ENCODE results near the gene MST1.

MST1 gene

DNA sequence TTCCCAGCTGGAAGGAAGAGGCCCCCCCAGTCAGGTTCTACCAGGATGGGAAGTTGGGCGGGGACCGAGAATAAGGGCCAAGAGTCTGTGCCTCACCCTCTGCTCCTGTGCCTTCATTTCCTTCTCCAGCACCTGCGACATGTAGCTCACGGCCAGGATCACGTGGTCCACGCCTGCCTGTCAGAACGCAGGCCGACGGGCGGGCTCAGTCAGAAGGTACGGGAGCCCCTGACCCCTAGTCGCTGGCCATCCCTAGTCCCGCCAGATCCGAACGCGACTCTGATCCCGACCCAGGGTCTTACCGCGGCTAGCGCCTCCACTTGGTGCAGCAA is 34.0 kb upstream of the MST1 start:
- DNase-seq (ENCODE audit: extremely low spot score), result peak; percentile 60
- ChIA-PET POLR2A (interaction anchor here (0.8 to 1.0 kb wide), 2 partner anchors 10 to 79 kb away, joined by 3 to 4 read pairs; no protein-coding TSS in a partner anchor), CTCF (interaction anchor here (1.3 to 1.5 kb wide), 4 partner anchors 20 to 183 kb away, joined by 3 read pairs; partner anchors contain the start of gene INKA1)
- TF ChIP-seq, protein P1, sequence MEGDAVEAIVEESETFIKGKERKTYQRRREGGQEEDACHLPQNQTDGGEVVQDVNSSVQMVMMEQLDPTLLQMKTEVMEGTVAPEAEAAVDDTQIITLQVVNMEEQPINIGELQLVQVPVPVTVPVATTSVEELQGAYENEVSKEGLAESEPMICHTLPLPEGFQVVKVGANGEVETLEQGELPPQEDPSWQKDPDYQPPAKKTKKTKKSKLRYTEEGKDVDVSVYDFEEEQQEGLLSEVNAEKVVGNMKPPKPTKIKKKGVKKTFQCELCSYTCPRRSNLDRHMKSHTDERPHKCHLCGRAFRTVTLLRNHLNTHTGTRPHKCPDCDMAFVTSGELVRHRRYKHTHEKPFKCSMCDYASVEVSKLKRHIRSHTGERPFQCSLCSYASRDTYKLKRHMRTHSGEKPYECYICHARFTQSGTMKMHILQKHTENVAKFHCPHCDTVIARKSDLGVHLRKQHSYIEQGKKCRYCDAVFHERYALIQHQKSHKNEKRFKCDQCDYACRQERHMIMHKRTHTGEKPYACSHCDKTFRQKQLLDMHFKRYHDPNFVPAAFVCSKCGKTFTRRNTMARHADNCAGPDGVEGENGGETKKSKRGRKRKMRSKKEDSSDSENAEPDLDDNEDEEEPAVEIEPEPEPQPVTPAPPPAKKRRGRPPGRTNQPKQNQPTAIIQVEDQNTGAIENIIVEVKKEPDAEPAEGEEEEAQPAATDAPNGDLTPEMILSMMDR (IDR thresholded peaks at IDR 0.05; ENCODE audit: control extremely low read depth, extremely low read depth, low read depth, missing control alignments), result no peak

DNA sequence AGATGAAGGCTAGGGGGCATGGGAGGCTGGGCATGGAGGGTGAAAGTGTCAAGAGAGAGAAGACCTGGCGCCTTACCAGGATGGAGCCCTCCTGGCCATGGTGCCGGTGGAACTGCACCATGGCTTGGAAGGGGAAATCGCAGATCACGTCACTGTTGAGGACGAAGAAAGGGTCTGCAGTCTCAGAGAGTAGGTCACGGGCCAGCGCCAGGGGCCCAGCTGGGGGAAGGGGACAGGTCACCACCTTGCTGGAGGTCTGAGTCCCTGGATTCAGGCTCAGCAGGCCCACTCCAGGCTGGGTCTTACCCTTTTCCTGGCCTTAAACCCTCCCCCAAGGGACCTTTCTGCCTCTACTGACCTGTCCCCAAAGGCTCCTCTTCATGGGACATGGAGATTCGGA is 33.6 kb upstream of the MST1 start:
- DNase-seq (ENCODE audit: extremely low spot score), result no peak
- ChIA-PET CTCF (interaction anchor here (1.3 to 1.4 kb wide), 3 partner anchors 20 to 80 kb away, joined by 3 read pairs; partner anchors contain the start of gene INKA1), POLR2A (interaction anchor here (0.8 to 1.0 kb wide), 2 partner anchors 10 to 80 kb away, joined by 3 to 4 read pairs; no protein-coding TSS in a partner anchor)
- TF ChIP-seq, protein P1 (IDR thresholded peaks at IDR 0.05; ENCODE audit: control extremely low read depth, extremely low read depth, low read depth, missing control alignments), result no peak

DNA sequence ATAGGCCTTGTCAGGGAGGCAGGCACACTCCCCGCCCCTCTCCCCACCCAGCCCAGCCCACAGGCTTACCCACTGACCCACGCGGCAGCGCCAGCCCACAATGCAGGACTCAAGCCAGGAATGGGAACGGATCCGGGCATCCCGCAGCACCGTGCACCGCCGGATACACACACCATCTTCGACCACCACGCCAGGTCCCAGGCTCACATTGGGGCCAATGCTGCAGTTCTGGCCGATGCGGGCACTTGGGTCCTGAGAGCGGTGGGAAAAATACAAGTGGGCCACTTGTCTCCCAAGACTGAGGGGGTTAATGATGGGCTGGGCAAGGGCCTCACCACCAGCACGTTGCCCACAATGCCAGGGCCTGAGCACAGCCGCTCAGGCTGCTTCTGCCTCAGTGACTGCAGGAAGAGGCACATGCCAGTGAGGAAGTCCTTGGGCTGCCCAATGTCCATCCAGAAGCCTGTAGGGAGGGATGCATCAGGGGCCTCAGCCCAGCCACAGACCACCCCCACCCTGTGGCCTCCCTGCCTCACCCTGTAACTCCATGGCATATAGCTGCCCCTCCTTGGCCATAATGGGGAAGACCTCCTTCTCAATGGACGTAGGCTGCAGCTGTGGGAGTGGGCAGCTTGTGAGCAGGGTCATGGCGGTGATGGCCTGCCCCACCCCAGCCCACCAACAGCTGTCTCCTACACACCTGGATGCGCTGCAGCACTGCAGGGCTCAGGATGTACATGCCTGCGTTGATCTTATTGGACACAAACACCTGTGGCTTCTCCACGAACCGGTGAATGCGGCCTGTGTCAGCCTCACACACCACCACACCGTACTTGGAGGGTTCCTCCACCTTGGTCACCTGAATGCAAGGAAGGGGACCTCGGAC is 32.9 kb upstream of the MST1 start:
- no peak for DNase-seq (ENCODE audit: extremely low spot score)
- ChIA-PET CTCF (interaction anchor here (0.8 to 6.4 kb wide), 4 partner anchors 20 to 117 kb away, joined by 3 to 37 read pairs (median 3); partner anchors contain the start of gene INKA1), POLR2A (no interaction called here)
- TF ChIP-seq, protein P1 (IDR thresholded peaks at IDR 0.05; ENCODE audit: control extremely low read depth, extremely low read depth, low read depth, missing control alignments), result no peak

DNA sequence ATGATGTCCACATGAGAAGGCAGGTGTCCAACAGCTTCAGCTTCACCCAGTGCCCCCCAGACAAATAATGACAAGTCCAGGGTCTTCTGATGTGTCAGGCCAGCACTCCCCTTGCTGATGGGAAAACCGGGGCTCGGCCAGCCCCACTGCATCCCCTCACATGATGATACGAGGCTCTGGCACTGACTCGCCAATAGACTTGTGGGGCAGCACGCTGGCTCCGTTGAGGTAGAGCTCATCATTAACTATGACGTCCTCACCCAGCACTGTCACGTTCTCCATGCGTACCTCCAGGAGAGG is 32.3 kb upstream of the MST1 start:
- ChIA-PET CTCF (interaction anchor here (0.8 to 6.4 kb wide), 4 partner anchors 19 to 504 kb away, joined by 3 to 37 read pairs (median 8); no protein-coding TSS in a partner anchor), POLR2A (no interaction called here)
- no peak for DNase-seq (ENCODE audit: extremely low spot score)
- TF ChIP-seq, protein P1 (IDR thresholded peaks at IDR 0.05; ENCODE audit: control extremely low read depth, extremely low read depth, low read depth, missing control alignments), result no peak

DNA sequence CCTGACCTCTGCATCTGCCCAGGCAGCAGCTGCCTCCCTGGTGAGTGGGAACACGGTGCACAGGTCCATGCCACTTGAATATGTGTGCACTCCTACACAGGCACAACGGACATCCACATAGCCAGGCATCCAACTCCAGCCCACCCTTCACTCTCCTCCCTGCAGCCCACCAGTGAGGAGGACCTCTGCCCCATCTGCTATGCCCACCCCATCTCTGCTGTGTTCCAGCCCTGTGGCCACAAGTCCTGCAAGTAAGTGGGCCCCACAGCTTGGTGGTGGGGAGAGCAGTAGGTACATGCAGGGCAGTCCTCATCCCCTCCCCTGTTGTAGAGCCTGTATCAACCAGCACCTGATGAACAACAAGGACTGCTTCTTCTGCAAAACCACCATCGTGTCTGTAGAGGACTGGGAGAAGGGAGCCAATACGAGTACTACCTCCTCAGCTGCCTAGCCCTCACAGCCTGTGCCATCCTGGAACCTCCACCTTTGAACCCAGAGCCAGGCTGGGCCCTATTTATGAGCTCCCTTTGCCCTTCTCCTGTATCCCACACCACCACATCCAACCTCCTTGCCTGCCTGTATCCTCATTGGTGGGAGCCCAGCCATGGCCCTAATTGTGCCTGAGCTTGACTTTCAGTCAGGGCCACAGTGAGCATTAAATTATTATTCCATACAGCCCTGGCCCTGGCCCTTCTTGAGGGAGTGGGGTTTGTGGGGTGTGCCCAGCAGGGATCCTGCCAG is 31.8 kb upstream of the MST1 start:
- POLR2A ChIA-PET, result no interaction called here
- TF ChIP-seq, protein P1 (IDR thresholded peaks at IDR 0.05; ENCODE audit: control extremely low read depth, extremely low read depth, low read depth, missing control alignments), result no peak
- DNase-seq (ENCODE audit: extremely low spot score), result no peak
- CTCF ChIA-PET, result interaction anchor here (0.8 to 6.4 kb wide), 5 partner anchors 19 to 504 kb away, joined by 3 to 37 read pairs (median 3); no protein-coding TSS in a partner anchor

DNA sequence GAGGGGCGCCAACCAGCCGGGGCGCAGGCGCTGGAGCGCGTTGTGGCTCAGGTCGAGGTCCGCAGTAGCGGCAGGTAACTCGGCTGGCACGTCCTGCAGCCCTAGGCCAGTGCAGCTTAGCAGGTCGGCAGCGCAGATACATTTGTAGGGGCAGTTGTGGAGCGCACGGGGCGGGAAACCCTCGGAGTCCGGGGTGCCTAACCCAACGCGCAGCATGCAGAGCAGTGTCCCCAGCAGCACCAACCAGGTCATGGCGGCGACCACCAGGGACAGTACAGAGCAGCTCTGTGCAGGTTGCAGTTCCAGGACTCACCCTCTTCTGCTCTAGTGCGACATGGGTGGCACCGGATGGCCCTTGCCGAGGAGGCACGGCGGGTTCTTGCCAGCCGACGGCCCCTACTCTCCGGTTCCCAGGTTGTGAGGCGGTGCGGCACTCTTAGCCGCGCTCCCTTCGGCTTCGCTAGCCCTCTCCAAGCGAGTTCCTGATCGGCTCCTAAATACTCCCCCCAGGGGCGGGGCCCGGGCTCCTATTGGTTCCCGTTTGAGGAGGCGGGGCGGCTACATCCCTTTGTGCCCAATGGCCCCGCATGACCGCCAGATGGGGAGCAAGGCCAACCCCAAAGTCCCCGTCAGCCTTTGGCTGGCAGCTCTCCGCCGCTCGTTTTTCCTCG is 30.1 kb upstream of the MST1 start, which contains the start of gene AMIGO3:
Gene AMIGO3, minus strand, starts transcription at position 471 of the 671 bp plus-strand sequence. Its CDS starts 219 bp downstream, at position 252.
- TF ChIP-seq, protein P1 (IDR thresholded peaks at IDR 0.05; ENCODE audit: control extremely low read depth, extremely low read depth, low read depth, missing control alignments), result peak; percentile 49
- ChIA-PET CTCF (interaction anchor here (0.6 to 6.4 kb wide), 11 partner anchors 8 to 180 kb away, joined by 3 to 37 read pairs (median 4); partner anchors contain the start of gene INKA1), POLR2A (interaction anchor here (0.7 kb wide), 1 partner anchor 621 kb away, joined by 3 read pairs; no protein-coding TSS in a partner anchor)
- DNase-seq (ENCODE audit: extremely low spot score), result peak; percentile 95
